ENCODE results near the gene FOXM1.
A peak's percentile ranks its signal among the peaks of the same experiment; 100 is the strongest.
"Not testable (repeated sequence)": the region's sequence is repeated elsewhere in the genome, so short reads cannot be mapped to it uniquely, and the experiment has no call there.

Gene FOXM1

GRCh38 chr12:2877953-2878732, 1.2 kb upstream of the FOXM1 start:
- DNase-seq = no peak

GRCh38 chr12:2876431-2877046, 435 bp downstream of the FOXM1 start:
- DNase-seq = peak; percentile 6

GRCh38 chr12:2868986-2869632, 7.9 kb downstream of the FOXM1 start:
- not testable (repeated sequence) for DNase-seq

- no peak for DNase-seq
These were observed 12.8 kb downstream of the FOXM1 start for GRCh38 chr12:2864198-2864597.

GRCh38 chr12:2863402-2863801, 13.6 kb downstream of the FOXM1 start:
- not testable (repeated sequence) for DNase-seq

- DNase-seq = no peak
These were observed 14.1 kb downstream of the FOXM1 start for GRCh38 chr12:2862876-2863275.

GRCh38 chr12:2860170-2860569, 16.8 kb downstream of the FOXM1 start:
- DNase-seq = no peak

- no peak for DNase-seq
These were observed 18.0 kb downstream of the FOXM1 start for GRCh38 chr12:2858944-2859421.

GRCh38 chr12:2858334-2858733, 18.6 kb downstream of the FOXM1 start:
- DNase-seq = no peak

GRCh38 chr12:2857576-2857975, 19.4 kb downstream of the FOXM1 start:
- no peak for DNase-seq

GRCh38 chr12:2857021-2857431, 19.9 kb downstream of the FOXM1 start, which contains the start of gene TEX52:
Gene TEX52, minus strand, starts transcription at chr12:2857039. Its CDS starts 13 bp downstream, at chr12:2857026.
- DNase-seq = no peak

- no peak for DNase-seq
These were observed 20.9 kb downstream of the FOXM1 start for GRCh38 chr12:2856051-2856450.

GRCh38 chr12:2855546-2855945, 21.4 kb downstream of the FOXM1 start:
- DNase-seq = no peak

GRCh38 chr12:2854669-2855453, 22.1 kb downstream of the FOXM1 start:
- no peak for DNase-seq

GRCh38 chr12:2853626-2854025, 23.3 kb downstream of the FOXM1 start:
- peak; percentile 15 for DNase-seq

GRCh38 chr12:2851931-2852330, 25.0 kb downstream of the FOXM1 start:
- no peak for DNase-seq

- no peak for DNase-seq
These were observed 31.7 kb downstream of the FOXM1 start for GRCh38 chr12:2845280-2845679.

- no peak for DNase-seq
These were observed 32.2 kb downstream of the FOXM1 start for GRCh38 chr12:2844786-2845185.

- no peak for DNase-seq
These were observed 34.0 kb downstream of the FOXM1 start for GRCh38 chr12:2842948-2843347.

GRCh38 chr12:2841056-2841650, 35.8 kb downstream of the FOXM1 start:
- DNase-seq = no peak

GRCh38 chr12:2836574-2836973, 40.4 kb downstream of the FOXM1 start:
- DNase-seq = no peak

GRCh38 chr12:2835691-2836403, 41.1 kb downstream of the FOXM1 start:
- DNase-seq = no peak

Measured in activated effector memory CD4-positive, alpha-beta T cell treated with Interleukin-2 at 50 U/mL for 16 hours (primary cell).